Caco-2 (cell line): ENCODE results near the gene TSPAN18. TPM values are rescaled to one million over a fixed set of nuclear protein-coding genes. Genes with fewer than 3 reads are reported as not detected.

ENCODE experiments used
- BruUV-seq: library from RNA; stranded (reverse); fragments of 400-500 nt; replicated peaks from 2 replicates; lab custom pipeline; 2021; lab: Mats Ljungman, UMichigan
- CTCF ChIA-PET: fragments of 300-600 bp; sonication (Branson Sonifier 250); formaldehyde crosslinking; loops from one replicate; lab custom pipeline; 2022; ENCODE audit warnings: antibody characterized with exemption; lab: Charles Lee
- POLR2A ChIA-PET: fragments of 300-600 bp; sonication (Branson Sonifier 250); formaldehyde crosslinking; loops from one replicate; lab custom pipeline; 2022; ENCODE audit warnings: antibody characterized with exemption; lab: Charles Lee
- DNase-seq, 2 experiments: peaks; one replicate each; pipeline versions ENCODE4 v3.0.0 to v3.0.0-alpha.2; 2020 to 2022
- H3K27me3 ChIP-seq: replicated peaks from 2 replicates; pipeline ENCODE4 v1.6.0; 2011; ENCODE audit warnings: low read length; ENCODE audit not compliant: control insufficient read depth, insufficient read depth
- H3K36me3 ChIP-seq: 2 replicates; pipeline ENCODE4 v1.5.1; 2011; ENCODE audit warnings: low read length; ENCODE audit not compliant: control insufficient read depth, insufficient read depth
- H3K4me1 ChIP-seq: fragments of 250-450 bp; sonication (Bioruptor Pico); 2 replicates; pipeline ENCODE4 v1.5.1; 2020; ENCODE audit warnings: mild to moderate bottlenecking
- H3K4me3 ChIP-seq: 2 replicates; pipeline ENCODE4 v1.5.1; 2011; ENCODE audit warnings: low read depth, mild to moderate bottlenecking, control low read depth, low read length
- H3K9me3 ChIP-seq: fragments of 250-450 bp; sonication (Bioruptor Pico); 2 replicates; pipeline ENCODE4 v1.5.1; 2020; ENCODE audit warnings: mild to moderate bottlenecking, moderate library complexity
- H3K27ac Mint-ChIP-seq: one replicate; pipeline ENCODE4 v1.8.0; 2022; ENCODE audit warnings: mixed read lengths; ENCODE audit not compliant: unreplicated experiment
- H3K27me3 Mint-ChIP-seq: one replicate; pipeline ENCODE4 v1.8.0; 2022; ENCODE audit warnings: mixed read lengths; ENCODE audit not compliant: insufficient read depth, unreplicated experiment
- H3K36me3 Mint-ChIP-seq: one replicate; pipeline ENCODE4 v1.8.0; 2022; ENCODE audit warnings: mild to moderate bottlenecking, mixed read lengths; ENCODE audit not compliant: insufficient read depth, unreplicated experiment
- H3K4me1 Mint-ChIP-seq: one replicate; pipeline ENCODE4 v1.8.0; 2022; ENCODE audit warnings: low read depth, mixed read lengths; ENCODE audit not compliant: unreplicated experiment
- H3K4me3 Mint-ChIP-seq: one replicate; pipeline ENCODE4 v1.8.0; 2022; ENCODE audit warnings: mild to moderate bottlenecking, moderate library complexity, mixed read lengths; ENCODE audit not compliant: unreplicated experiment
- H3K9me3 Mint-ChIP-seq: one replicate; pipeline ENCODE4 v1.8.0; 2022; ENCODE audit warnings: mixed read lengths; ENCODE audit not compliant: unreplicated experiment
- CTCF ChIP-seq, 2 experiments: fragments of 200-600 bp in 1 of 2; IDR thresholded peaks; 1 replicate in 1 of 2; 2 replicates in 1 of 2; pipeline versions ENCODE4 v1.5.1 to v1.8.0; 2011 to 2022; ENCODE audit warnings: antibody characterized with exemption in 1 of 2, control low read depth in 1 of 2, inconsistent platforms in 1 of 2, low read depth in 1 of 2, low read length in 1 of 2, mild to moderate bottlenecking in 1 of 2, moderate library complexity in 1 of 2; ENCODE audit not compliant: insufficient read depth in 1 of 2, severe bottlenecking in 1 of 2, unreplicated experiment in 1 of 2
- intact Hi-C: fragments of 100-400 bp; cut with micrococcal nuclease; formaldehyde crosslinking; loops from one replicate; pipeline ENCODE4 v1.10.0; 2022; ENCODE audit not compliant: unreplicated experiment
- total RNA-seq: library from RNA; stranded (reverse); gene quantifications from 2 replicates; pipeline ENCODE4 v1.2.3, GENCODE V29; 2022

Gene TSPAN18
- total RNA-seq, 1 experiment from 2014 or later = 7.4 TPM

GRCh38 chr11:44854741-44855492 is 128.2 kb downstream of the TSPAN18 start:
- no peaks in the 10 kb centered on the region for H3K9me3 Mint-ChIP-seq
- ChIA-PET CTCF (no interaction called here), POLR2A (no interaction called here)
- no peaks in the 10 kb centered on the region for H3K27me3 Mint-ChIP-seq
- H3K4me3 Mint-ChIP-seq = no peak overlapping the region
- no peak overlapping the region for H3K27ac Mint-ChIP-seq
- no peaks in the 10 kb centered on the region for H3K27me3 ChIP-seq
- H3K36me3 ChIP-seq = no peaks in the 10 kb centered on the region
- DNase-seq = no peak
- BruUV-seq = no TSS peak
- TF ChIP-seq CTCF (IDR thresholded peaks at IDR 0.05; ENCODE audit: insufficient read depth in 1 of 2, low read depth in 1 of 2, low read length in 1 of 2, severe bottlenecking in 1 of 2, unreplicated experiment in 1 of 2) = no peak
- H3K4me1 Mint-ChIP-seq = no peaks in the 10 kb centered on the region
- no peaks in the 10 kb centered on the region for H3K36me3 Mint-ChIP-seq
- intact Hi-C loops = no loop called here
- H3K4me1 ChIP-seq = no peaks in the 10 kb centered on the region
- H3K9me3 ChIP-seq = no peaks in the 10 kb centered on the region
- H3K4me3 ChIP-seq = no peak overlapping the region

DNA sequence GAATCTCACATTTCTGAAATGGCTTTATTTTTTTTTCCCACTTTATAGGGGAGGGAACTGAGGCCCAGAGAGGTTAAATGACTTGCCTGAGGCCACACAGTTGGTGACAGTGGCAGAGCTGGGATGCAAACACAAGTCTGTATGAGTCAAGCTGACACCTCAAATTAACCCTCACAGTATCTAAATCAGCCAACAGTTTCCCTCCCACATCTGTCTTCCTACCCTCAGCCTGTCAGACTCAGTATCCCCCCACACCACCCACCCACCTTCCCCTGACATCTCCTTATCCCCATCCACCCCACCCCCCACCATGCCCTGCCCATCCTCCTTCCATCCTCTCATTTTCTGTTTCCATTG is 128.7 kb downstream of the TSPAN18 start:
- no TSS peak for BruUV-seq

GRCh38 chr11:44857490-44858090 is 130.8 kb downstream of the TSPAN18 start:
- POLR2A ChIA-PET = no interaction called here
- Mint-ChIP-seq H3K27me3 (no peaks in the 10 kb centered on the region), H3K27ac (no peak overlapping the region), H3K36me3 (peaks cover 5% of the 10 kb centered on the region), H3K4me1 (peaks cover 11% of the 10 kb centered on the region), H3K4me3 (no peak overlapping the region), H3K9me3 (no peaks in the 10 kb centered on the region)
- intact Hi-C loops = no loop called here
- DNase-seq = no peak
- H3K4me3 ChIP-seq = no peak overlapping the region
- no peaks in the 10 kb centered on the region for H3K27me3 ChIP-seq
- H3K4me1 ChIP-seq = peaks cover 10% of the 10 kb centered on the region
- no peaks in the 10 kb centered on the region for H3K9me3 ChIP-seq
- TF ChIP-seq CTCF (IDR thresholded peaks at IDR 0.05; ENCODE audit: insufficient read depth in 1 of 2, low read depth in 1 of 2, low read length in 1 of 2, severe bottlenecking in 1 of 2, unreplicated experiment in 1 of 2) = no peak
- BruUV-seq = no TSS peak
- no peaks in the 10 kb centered on the region for H3K36me3 ChIP-seq
- CTCF ChIA-PET = no interaction called here

More for the DNA sequence above, 128.7 kb downstream of the TSPAN18 start:
- H3K4me1 Mint-ChIP-seq = no peaks in the 10 kb centered on the region
- no peaks in the 10 kb centered on the region for H3K27me3 Mint-ChIP-seq
- no peaks in the 10 kb centered on the region for H3K4me1 ChIP-seq
- CTCF ChIA-PET = no interaction called here
- DNase-seq = no peak
- H3K36me3 ChIP-seq = no peaks in the 10 kb centered on the region
- no peak overlapping the region for H3K4me3 Mint-ChIP-seq
- H3K27ac Mint-ChIP-seq = no peak overlapping the region
- no peaks in the 10 kb centered on the region for H3K9me3 ChIP-seq
- intact Hi-C loops = no loop called here
- no peaks in the 10 kb centered on the region for H3K27me3 ChIP-seq
- POLR2A ChIA-PET = no interaction called here
- no peaks in the 10 kb centered on the region for H3K9me3 Mint-ChIP-seq
- H3K4me3 ChIP-seq = no peak overlapping the region
- no peaks in the 10 kb centered on the region for H3K36me3 Mint-ChIP-seq
- TF ChIP-seq CTCF (IDR thresholded peaks at IDR 0.05; ENCODE audit: insufficient read depth in 1 of 2, low read depth in 1 of 2, low read length in 1 of 2, severe bottlenecking in 1 of 2, unreplicated experiment in 1 of 2) = no peak
